Activated CD8-positive, alpha-beta memory T cell treated with anti-CD3 and anti-CD28 coated beads for 48 hours (primary cell): ENCODE results near the gene PSKH1.
"Not testable (repeated sequence)": the region's sequence is repeated elsewhere in the genome, so short reads cannot be mapped to it uniquely, and the experiment has no call there.

ENCODE experiments used
- DNase-seq, 3 experiments: peaks; one replicate each; pipeline ENCODE4 v3.0.0-alpha.2; 2020; ENCODE audit warnings: low read depth in 2 of 3, low spot score in 2 of 3

The PSKH1 gene

DNA sequence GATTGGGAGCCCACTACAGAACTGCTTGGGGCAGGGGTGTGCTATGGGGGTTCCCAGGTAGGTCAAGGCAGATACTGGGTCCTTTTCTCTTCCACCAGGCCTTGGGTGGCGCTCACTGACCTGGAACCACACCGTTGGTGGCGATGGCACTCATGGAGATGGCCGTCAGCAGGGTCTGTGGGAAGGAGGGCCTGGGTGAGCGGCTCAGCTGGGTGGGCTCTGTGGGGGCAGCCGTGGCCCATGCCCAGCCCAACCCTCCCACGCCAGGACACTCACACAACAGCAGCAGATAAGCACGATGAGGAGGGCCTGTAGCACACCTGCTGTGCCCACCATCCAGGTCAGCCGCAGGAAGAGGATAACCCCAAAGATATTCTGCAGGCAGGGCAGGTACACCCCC, 64.6 kb downstream of the PSKH1 start:
- DNase-seq, result no peak

DNA sequence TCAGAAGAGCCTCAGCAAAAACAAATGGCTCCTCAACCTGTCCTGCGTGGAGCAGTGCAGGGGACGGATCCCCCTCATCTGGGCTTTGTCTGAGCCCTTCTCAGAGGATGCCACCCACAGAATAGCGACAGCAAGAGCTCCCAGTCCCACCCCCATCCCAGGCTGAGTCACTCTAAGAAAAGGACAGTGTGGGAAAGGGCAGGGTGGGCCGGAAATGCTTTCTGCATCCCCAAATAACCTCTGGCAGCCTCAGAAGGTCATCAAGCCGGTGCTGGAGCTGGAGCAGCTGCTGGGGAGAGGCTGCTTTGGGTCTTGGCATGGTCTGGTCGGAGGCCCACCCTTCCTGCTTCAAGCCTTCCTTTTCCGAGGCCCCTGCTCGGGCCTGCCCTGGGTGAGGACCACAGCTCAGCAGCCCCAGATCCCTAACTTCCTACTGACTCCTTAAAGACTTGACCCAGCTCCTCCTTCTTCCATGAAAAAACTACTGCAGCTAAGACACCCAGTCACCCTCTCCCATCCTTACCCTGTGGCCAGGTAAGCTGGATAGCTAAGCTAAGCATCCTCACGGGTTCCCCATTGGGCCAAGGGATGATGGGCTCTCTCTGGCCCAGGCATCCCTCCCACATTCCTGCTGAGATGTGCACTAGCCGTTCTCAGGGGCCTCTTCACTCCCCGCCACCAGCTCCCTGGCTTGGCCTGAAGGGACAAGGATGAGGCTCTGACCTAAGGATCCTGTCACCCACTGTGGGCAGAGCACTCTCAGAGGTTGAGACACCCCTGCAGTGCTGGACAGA, 66.7 kb downstream of the PSKH1 start:
- no peak for DNase-seq

DNA sequence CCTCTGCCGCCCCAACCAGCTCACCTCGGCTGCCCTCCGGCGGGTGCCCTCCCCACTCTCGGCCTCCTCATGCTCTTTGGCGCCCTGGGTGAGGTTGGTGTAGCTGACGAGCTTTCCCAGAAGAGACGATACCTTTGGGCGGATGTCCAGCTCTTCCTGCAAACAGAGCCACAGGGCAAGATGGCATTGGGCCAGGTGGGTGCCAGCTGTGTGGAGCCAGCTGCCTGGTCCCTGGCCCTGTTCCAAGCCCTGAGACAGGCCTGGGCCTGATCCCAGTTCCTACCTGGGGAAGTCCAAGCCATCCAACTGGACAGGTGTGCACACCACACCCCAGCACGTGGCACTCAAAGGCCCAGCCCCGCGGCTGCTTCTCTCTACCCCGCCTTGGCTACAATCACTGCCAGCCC, 68.5 kb downstream of the PSKH1 start:
- DNase-seq, result no peak

DNA sequence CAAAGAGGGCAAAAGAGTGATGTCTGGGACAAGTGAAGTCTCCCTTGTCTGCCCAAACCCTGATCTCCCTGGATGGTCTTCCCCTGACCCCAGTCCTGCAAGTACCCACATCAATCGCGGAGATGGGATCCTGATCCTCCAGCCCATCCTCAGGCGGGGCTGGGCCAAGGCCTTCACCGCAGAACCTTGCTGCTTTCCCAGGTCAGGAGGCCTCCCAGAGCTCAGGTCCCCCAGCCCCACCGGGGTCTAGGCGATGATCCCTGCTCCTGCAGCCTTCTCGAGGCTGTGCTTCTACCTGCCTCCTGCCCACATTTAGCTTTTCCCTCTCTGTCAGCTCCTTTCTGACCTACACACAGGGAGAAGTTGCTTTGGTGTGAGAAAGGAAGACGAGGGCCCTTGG, 69.1 kb downstream of the PSKH1 start:
- DNase-seq, result no peak

DNA sequence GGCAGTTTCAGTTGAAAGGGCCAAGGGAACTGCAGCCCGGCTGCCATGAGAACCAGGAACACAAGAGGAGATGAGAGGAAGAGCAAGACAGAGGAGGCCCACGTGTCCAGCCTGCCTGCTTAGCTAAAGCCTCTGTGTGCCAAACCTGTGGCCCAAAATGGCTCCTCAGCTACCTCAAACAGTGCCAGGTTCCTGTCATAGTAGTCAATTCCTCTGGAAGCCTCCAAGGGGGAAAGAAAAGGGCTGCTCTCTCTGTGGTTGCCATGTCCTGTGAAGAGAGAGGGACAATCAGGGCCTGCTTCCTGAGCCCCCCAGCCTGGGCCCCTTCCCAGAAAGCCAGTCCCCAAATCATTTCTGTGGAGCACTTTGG, 70.2 kb downstream of the PSKH1 start:
- DNase-seq, result no peak

DNA sequence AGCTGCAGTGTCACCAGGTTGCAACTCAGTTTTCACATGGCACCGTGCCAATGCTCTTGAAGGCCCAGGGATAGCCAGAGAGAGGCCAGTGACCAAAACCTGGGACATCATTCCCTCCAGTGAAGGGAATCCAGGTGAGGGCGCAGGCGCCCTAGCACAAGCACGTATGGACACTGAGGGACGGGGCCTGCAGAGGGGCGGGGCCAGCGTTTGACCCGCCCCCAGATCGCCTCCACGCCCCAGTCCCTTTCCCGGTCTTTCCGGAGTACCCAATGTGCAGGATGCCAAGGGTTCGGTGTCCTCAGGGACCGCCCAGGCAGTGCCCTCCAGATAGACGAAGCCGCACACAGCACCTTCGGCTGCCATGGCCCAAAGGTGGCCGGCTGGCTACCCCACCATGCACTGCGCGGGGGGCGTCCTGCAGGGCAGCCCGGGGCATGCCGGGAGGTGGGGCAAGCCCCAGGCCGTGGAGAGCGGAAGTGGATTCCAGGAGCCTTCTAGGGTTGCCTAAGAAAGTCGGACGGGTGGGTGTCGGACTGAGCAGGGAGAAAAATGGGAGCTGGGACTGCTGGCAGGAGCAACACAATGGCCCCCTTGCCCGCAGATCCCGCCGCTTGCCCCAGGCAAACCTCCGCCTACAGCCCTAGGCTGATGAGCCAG, 70.7 kb downstream of the PSKH1 start:
- DNase-seq, result no peak

DNA sequence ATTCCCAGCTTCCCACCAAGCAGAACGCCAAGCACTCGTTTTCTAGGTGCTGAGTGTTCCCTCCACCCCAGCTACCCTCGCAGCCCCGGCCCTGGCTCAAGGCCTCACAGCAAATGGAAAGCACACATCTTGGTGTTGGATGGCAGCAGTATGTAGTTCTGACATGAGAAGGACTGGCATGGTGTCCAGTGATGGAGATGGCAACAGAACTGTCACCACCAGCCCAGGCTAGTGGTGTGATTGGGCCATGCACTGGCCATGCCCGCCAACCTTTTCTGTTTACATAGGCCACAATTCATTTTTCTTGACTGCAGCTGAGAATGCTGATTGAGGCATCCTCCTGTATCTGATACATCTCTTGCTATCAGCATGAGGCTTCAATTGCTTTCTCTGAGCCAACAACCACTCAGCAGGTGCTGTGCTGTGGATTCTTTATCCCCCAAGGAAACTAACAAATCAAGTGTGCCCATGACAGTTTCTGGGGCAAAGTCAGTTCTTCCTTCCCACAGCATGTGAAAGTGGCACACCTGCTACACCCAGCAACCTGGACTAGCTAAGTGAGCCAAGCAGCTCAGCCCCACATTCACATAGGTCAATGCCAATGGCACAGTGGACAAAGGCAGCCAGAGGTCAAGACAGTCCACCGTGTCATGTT, 71.5 kb downstream of the PSKH1 start:
- no peak for DNase-seq

DNA sequence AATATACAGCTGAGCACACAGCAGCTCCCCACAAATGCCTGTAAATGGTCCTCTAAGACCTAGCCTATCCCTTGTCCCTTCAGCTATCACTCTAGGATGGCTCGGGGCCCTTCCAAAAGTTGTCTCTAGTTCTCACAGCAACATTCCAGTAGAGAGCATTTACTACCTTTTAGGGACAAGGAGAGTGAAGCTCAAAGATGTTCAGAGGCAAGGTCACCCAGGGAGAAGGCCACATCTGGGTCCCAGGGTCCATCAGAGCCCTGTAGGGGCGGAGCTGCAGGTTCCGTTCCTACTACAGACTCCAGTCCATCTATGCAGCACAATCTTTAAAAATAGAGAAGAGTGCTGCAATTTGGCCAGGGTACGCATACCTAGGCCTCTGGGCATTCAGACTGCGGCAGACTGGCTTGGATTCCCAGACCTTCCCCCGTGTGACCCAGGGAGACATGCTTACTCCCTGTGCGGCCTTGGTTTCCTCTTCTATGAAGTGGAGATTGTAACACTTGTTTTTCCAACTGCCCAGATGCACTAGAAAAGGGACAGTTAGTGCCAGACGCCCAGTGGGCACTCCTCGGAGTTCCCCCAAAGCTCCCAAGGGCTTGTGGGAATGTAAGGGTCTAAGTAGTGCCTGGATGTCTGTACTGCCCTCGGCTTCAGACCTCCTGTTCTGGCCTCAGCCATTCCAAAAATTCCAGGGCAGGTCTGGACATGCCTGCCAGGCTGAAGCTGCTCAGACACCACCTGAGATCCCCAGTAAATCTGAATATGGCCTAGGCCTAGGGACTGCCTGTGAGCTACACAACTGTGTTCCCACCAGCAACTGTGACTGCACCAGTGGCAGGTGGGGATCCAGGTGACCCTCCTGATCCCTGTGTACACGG, 72.9 kb downstream of the PSKH1 start:
- DNase-seq, result no peak

DNA sequence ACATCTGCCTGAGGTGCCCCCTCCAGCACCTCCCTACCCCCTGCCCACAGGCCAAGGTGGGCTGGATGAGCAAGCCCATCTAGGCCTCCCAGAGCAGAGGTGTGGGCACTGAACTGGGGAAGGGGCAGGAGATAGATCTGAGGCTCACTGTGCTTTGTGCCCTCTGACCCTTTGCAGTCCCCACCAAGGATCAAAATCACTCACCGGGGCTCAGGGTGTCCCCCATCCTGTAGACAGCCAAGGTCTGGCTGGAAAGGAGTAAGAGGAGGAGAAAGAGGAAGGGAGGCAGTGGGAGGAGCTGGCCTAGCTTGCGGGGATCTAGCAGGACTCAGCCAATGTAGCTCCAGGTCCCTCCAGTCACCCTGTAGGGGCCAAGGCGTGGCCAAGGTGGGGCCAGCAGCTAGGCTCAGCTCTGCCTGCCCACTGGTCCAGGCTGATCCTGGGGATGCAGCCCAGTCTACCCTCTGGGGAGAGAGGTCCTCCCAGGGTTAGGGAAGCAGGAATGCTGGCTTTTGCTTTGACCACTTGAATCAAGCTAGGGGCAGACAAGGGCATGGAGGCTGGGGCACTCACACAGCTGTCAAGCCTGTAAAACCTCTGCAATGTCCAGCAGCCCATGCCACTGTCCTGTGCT, 73.6 kb downstream of the PSKH1 start:
- DNase-seq, result no peak

DNA sequence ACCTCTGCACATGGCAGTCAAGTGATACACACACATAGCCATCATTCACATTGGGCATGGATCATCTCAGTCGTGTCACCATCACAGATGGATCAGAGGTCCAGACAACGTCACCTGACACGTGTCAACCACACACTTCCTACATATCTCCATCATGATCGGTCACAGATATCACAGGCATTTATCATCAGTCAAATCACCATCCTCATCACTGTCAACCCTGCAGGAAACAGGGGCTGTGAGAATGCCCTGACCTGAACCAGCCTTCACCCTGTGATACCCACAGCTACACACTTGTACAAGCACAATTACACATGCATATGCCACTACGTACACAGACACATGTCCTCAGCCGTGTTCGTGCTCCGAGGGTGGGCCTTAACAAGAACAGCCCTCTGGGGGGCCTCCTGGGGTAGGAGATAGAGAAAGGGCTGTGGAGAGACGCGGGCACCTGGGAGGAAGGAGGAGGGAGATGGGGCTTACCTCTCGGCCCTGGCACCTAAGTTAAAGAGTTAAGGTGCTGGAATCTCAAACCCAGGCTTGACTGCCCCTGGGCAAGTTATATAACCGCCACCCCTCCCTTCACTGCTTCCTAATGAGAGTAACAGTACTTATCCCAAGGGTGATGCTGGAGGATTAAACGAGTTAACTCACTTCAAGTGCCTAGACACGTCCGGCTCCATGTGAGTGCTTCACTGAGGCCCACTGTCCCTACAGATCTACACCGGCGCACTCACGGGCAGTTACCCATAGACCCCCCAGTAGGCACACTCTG, 74.3 kb downstream of the PSKH1 start:
- no peak for DNase-seq

DNA sequence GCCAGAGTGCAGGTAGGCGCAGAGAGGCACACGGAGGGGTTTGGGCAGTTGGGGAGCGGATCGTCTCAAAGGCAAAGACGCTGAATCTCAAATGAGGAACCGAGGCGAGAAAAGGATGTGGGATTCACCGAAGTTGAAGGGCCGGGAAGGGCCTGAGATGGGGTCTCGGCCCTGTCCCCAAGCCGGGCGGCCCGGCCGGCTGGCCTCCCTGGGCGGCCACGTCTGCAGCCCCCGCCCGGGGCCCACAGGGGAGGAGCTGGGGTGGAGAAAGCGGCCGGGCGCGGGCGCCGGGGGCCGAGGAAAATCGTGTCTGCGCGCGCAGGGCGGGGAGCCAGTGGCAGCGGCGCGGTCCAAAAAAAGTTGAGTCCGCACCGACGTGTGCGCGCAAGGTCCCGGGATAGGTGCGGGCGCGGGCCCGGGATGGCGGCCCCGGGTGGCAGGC, 74.9 kb downstream of the PSKH1 start:
- DNase-seq, result no peak

DNA sequence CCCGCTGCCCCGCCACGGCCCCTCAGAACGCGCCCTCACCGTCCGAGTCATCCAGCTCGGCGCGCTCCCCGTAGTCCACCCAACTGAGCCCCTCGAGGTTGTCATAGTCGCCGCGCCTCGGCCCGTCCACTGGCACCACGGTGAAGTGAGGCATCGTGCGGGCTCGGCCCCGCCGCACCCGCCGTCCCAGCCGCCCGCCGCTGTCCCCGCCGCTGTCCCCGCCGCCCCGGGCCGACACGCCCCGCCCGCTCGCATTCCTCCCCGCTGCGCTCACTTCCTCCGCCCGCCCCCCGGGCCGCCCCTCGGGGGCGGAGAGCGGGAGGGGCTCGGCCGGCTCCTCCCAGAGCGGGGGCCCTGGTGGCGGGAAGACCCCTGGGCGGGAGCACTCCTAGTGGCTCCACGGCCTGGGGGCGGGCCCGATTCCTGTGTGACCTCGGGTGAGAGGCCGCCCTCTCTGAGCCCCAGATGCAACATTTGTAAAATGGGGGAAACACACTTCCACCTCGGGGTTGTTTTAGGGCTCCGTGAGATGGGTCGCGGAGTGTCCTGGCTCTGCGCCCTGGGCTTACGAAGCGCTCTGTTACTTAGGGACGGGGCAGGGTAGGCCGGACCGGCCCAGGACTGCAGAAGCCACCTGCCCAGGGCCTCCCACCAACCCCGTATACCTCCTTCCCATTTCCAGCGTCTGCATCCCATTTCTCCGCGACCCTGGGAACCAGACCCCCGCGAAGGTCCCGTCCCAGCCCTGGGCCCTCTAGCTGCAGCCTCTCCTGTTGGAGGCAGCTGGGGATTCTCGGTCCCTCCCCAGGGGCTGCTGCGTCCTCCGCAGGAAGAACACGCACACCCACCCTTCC, 75.6 kb downstream of the PSKH1 start, which contains the start of gene SLC12A4:
TSS of gene SLC12A4 (minus strand) at position 238 of the 854 bp plus-strand sequence. CDS start at position 154, 84 bp downstream.
- peak; percentile 81 to 87 (median 87) for DNase-seq

DNA sequence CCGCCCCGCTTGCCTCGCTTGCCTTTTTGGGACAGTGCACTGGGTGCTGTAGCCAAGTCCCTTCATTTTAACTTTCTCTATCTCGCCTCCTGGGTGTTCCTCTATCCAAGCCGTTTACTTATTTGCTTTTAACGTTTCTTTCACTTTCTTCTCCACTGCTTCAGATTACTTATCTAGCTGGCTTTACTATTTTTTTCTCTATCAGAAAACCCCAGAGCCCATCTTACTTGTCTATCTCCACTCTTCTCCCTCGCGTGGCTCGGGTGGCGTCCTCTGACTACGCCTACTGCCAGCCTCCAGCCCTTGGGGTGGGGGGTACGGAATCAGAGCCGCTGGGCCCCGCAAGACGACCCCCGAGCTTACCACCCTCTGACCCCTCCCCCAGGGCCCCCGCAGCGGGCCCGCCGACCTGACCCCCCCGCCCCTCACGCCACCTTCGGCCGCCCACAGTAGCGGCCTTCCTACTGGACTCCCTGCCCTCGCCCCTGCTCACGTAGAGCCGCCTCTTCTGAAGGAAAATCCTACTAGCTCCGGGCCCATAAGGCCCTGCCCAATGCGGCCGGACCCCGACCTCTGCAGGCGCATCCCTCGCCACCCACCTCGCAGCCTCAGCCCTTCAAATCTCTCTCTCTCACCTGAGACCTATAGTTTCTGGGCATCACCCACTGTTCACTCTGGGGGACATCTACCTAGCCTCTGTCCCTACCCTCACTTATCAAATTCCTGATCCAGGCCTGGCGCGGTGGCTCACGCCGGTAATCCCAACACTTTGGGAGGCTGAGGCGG, 76.4 kb downstream of the PSKH1 start:
- DNase-seq, result no peak

DNA sequence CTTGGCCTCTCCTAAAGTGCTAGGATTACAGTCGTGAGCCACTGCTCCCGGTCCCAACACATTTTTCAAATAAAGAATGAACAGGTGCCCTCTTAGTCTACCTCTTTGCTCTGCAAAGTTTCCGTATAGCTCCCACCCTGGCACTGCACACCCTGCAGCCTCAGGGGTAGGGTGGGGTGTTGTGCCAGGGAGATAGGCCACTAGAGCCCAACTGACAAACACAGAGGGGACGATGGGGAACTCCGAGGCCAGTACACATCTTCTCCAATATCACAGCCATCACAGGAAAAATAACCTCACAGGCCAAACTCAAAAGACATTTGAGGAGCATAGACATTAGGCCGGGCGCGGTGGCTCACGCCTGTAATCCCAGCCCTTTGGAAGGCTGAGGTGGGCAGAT, 78.1 kb downstream of the PSKH1 start:
- DNase-seq, result no peak

DNA sequence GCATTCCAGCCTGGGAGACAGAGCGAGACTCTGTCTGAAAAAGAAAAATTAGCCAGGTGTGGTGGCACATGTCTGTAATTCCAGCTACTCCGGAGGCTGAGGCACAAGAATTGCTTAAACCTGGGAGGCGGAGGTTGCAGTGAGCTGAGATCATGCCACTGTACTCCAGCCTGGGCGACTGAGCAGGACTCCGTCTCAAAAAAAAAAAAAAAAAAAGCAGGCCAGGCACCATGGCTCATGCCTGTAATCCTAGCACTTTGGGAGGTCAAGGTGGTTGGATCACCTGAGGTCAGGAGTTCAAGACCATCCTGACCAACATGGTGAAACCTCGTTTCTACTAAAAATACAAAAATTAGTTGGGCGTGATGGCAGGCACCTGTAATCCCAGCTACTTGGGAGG, 79.2 kb downstream of the PSKH1 start:
- not testable (repeated sequence) for DNase-seq

DNA sequence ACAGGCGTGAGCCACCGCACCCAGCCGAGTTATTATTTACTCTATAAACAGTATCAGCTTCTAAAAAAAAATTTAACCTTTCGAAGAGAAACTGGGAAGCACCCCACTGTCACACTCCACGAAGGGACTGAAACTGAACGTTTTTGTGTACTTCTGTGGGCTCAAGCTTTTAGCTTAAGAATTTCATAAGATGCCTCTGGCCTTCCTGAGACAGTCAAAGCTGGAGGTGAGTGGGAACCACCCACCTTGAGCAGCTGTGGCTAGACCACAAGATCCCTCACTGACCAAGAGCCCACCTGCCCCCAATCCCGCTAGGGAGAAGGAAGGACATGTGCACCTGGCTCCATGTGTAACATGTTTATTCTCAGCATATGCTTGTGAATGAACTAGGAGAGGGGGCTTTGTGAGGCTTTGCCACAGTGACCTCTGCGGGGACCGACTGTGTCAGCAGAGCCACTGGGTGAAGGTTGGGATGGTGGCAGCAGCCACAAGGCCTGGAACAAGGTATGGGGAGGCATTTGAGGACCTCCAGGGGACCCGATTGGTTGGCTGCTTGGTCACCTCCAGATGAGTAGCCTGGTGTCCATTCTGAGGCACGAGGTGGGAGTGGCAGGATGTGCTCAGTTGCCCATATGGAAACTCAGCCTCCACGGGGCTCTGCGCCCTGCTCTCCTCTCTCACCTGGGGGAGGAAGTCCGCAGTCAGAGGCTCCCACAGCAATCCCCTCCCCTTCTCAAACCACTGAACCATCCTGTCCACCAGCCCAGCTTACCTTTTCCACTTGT, 82.5 kb downstream of the PSKH1 start:
- no peak for DNase-seq

DNA sequence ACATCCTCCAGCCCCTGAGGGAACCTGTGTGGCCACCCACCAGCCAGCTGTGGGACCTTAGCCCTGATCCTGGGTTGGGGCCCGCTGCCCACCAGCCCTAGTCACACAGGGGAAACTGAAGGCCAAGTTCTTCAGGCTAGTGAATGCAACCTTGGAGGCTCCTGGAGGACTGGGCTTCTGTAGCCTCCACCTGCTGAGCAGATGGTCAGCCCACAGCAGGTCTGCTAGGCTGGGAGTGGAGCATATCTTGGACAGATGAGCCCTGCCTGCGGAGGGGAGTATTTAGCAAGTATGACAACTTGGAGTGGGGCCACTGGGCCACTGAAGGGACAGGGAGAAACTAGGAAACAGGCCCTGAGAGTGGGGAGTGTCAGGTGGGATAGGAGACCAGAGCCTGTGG, 83.2 kb downstream of the PSKH1 start:
- DNase-seq, result no peak
